Mesendoderm (in vitro differentiated cells): ENCODE results near the gene ERICH4.

Experiments
- DNase-seq: peaks from one replicate; pipeline ENCODE4 v3.0.0; 2013
- H2AK5ac ChIP-seq: 2 replicates; pipeline ENCODE4 v1.6.1; 2013; ENCODE audit warnings: low read length, inconsistent platforms
- H2BK120ac ChIP-seq: 2 replicates; pipeline ENCODE4 v1.6.1; 2013; ENCODE audit warnings: low read depth, mild to moderate bottlenecking, low read length, moderate library complexity, mixed read lengths
- H2BK15ac ChIP-seq: replicated peaks from 2 replicates; pipeline ENCODE4 v1.6.1; 2013; ENCODE audit warnings: low read depth, mild to moderate bottlenecking, moderate library complexity
- H2BK5ac ChIP-seq: 2 replicates; pipeline ENCODE4 v1.6.1; 2013; ENCODE audit warnings: low read length, inconsistent platforms
- H3K18ac ChIP-seq: 2 replicates; pipeline ENCODE4 v1.6.1; 2013; ENCODE audit warnings: mild to moderate bottlenecking, low read length, mixed read lengths
- H3K23ac ChIP-seq: one replicate; pipeline ENCODE4 v1.6.1; 2013; ENCODE audit warnings: low read length
- H3K27ac ChIP-seq: 2 replicates; pipeline ENCODE4 v1.5.1; 2013; ENCODE audit warnings: low read depth, mild to moderate bottlenecking, inconsistent platforms, low read length, moderate library complexity
- H3K27me3 ChIP-seq: 2 replicates; pipeline ENCODE4 v1.6.1; 2013; ENCODE audit warnings: low read length, control low read depth, mild to moderate bottlenecking, inconsistent platforms; ENCODE audit not compliant: insufficient read depth, poor library complexity
- H3K36me3 ChIP-seq: 2 replicates; pipeline ENCODE4 v1.6.1; 2013; ENCODE audit warnings: low read length, inconsistent platforms; ENCODE audit not compliant: control insufficient read depth, insufficient read depth
- H3K4ac ChIP-seq: one replicate; pipeline ENCODE4 v1.6.1; 2013; ENCODE audit warnings: low read depth, mild to moderate bottlenecking, low read length, moderate library complexity
- H3K4me1 ChIP-seq: 2 replicates; pipeline ENCODE4 v1.6.1; 2013; ENCODE audit warnings: low read depth, low read length, inconsistent platforms; ENCODE audit not compliant: control insufficient read depth
- H3K4me2 ChIP-seq: 2 replicates; pipeline ENCODE4 v1.6.1; 2013; ENCODE audit warnings: low read length
- H3K4me3 ChIP-seq: 2 replicates; pipeline ENCODE4 v1.5.1; 2013; ENCODE audit warnings: mild to moderate bottlenecking, low read length
- H3K56ac ChIP-seq: one replicate; pipeline ENCODE4 v1.6.1; 2013; ENCODE audit warnings: low read length
- H3K79me1 ChIP-seq: 2 replicates; pipeline ENCODE4 v1.6.1; 2013; ENCODE audit warnings: low read length, inconsistent platforms
- H3K79me2 ChIP-seq: 2 replicates; pipeline ENCODE4 v1.6.1; 2013; ENCODE audit warnings: mild to moderate bottlenecking, low read length; ENCODE audit not compliant: control insufficient read depth, insufficient read depth
- H3K9ac ChIP-seq: 2 replicates; pipeline ENCODE4 v1.6.1; 2013; ENCODE audit warnings: low read length, inconsistent platforms
- H4K5ac ChIP-seq: one replicate; pipeline ENCODE4 v1.6.1; 2013; ENCODE audit warnings: low read length
- H4K8ac ChIP-seq: one replicate; pipeline ENCODE4 v1.6.1; 2013; ENCODE audit warnings: low read depth, mild to moderate bottlenecking, control low read depth, low read length, moderate library complexity
- WGBS: extraction: QIAGEN DNeasy Blood & Tissue Kit; methylation state at CpG from one replicate; pipeline ENCODE4 v1.1.7; 2013; ENCODE audit warnings: low lambda C conversion rate, missing lambda C conversion rate; ENCODE audit not compliant: insufficient coverage; ENCODE audit errors: extremely low coverage; 5-methylcytosine and 5-hydroxymethylcytosine counted together

Gene ERICH4

GRCh38 chr19:41427647-41428480, 15.1 kb upstream of the ERICH4 start:
- Histone ChIP-seq H4K5ac (no peak overlapping the region), H3K4ac (peak overlapping the region; percentile 9), H3K36me3 (peaks cover 5% of the 10 kb centered on the region), H2BK5ac (peak overlapping the region; percentile 55), H3K4me1 (peaks cover 3% of the 10 kb centered on the region), H3K9ac (peak overlapping the region; percentile 72), H3K27ac (peak overlapping the region; percentile 81), H3K23ac (no peak overlapping the region), H3K4me3 (peak overlapping the region; percentile 3), H3K27me3 (no peaks in the 10 kb centered on the region), H3K56ac (peak overlapping the region; percentile 93), H2BK120ac (peak overlapping the region; percentile 46), H2AK5ac (no peak overlapping the region), H2BK15ac (no peak overlapping the region), H3K4me2 (peak overlapping the region; percentile 84), H3K18ac (peak overlapping the region; percentile 64), H4K8ac (no peak overlapping the region), H3K79me2 (no peaks in the 10 kb centered on the region), H3K79me1 (peaks cover 4% of the 10 kb centered on the region)
- no CpG with 5 or more reads among the region's 23 CpGs for WGBS
- peak; percentile 68 for DNase-seq

GRCh38 chr19:41428481-41428859, 14.5 kb upstream of the ERICH4 start:
- Histone ChIP-seq H3K4me2 (peak overlapping the region; percentile 84), H3K4me3 (no peak overlapping the region), H2BK5ac (no peak overlapping the region), H4K5ac (no peak overlapping the region), H2BK15ac (no peak overlapping the region), H2BK120ac (no peak overlapping the region), H4K8ac (no peak overlapping the region), H3K79me2 (no peaks in the 10 kb centered on the region), H3K36me3 (peaks cover 5% of the 10 kb centered on the region), H3K23ac (no peak overlapping the region), H3K4ac (peak overlapping the region; percentile 9), H3K18ac (no peak overlapping the region), H3K27me3 (no peaks in the 10 kb centered on the region), H3K9ac (peak overlapping the region; percentile 72), H3K27ac (no peak overlapping the region), H3K56ac (peak overlapping the region; percentile 93), H3K79me1 (peaks cover 4% of the 10 kb centered on the region), H2AK5ac (no peak overlapping the region), H3K4me1 (peaks cover 3% of the 10 kb centered on the region)
- WGBS = no CpG with 5 or more reads among the region's 1 CpG
- no peak for DNase-seq

- H3K27ac ChIP-seq = no peak overlapping the region
- H3K23ac ChIP-seq = no peak overlapping the region
- no peak overlapping the region for H3K4me2 ChIP-seq
- H3K4ac ChIP-seq = no peak overlapping the region
- H3K27me3 ChIP-seq = no peaks in the 10 kb centered on the region
- H4K8ac ChIP-seq = no peak overlapping the region
- no peak for DNase-seq
- no peak overlapping the region for H3K9ac ChIP-seq
- H3K4me3 ChIP-seq = no peak overlapping the region
- H3K36me3 ChIP-seq = peaks cover 5% of the 10 kb centered on the region
- H3K79me2 ChIP-seq = no peaks in the 10 kb centered on the region
- no peak overlapping the region for H2AK5ac ChIP-seq
- H3K18ac ChIP-seq = no peak overlapping the region
- H3K56ac ChIP-seq = no peak overlapping the region
- peaks cover 3% of the 10 kb centered on the region for H3K4me1 ChIP-seq
- H2BK15ac ChIP-seq = no peak overlapping the region
- H4K5ac ChIP-seq = no peak overlapping the region
- no peak overlapping the region for H2BK5ac ChIP-seq
- no CpG with 5 or more reads among the region's 6 CpGs for WGBS
- no peak overlapping the region for H2BK120ac ChIP-seq
- H3K79me1 ChIP-seq = no peaks in the 10 kb centered on the region
Observed at GRCh38 chr19:41430922-41431321, 12.0 kb upstream of the ERICH4 start.

GRCh38 chr19:41431426-41432386, 11.2 kb upstream of the ERICH4 start:
- Histone ChIP-seq H3K4ac (no peak overlapping the region), H2BK120ac (no peak overlapping the region), H3K56ac (peak overlapping the region; percentile 34), H4K5ac (no peak overlapping the region), H2AK5ac (no peak overlapping the region), H3K4me1 (peaks cover 3% of the 10 kb centered on the region), H3K18ac (no peak overlapping the region), H3K4me3 (no peak overlapping the region), H3K36me3 (peaks cover 5% of the 10 kb centered on the region), H3K27ac (no peak overlapping the region), H3K4me2 (no peak overlapping the region), H3K23ac (no peak overlapping the region), H3K27me3 (no peaks in the 10 kb centered on the region), H3K79me1 (no peaks in the 10 kb centered on the region), H4K8ac (no peak overlapping the region), H3K9ac (no peak overlapping the region), H2BK15ac (no peak overlapping the region), H2BK5ac (no peak overlapping the region), H3K79me2 (no peaks in the 10 kb centered on the region)
- no CpG with 5 or more reads among the region's 23 CpGs for WGBS
- peak; percentile 48 for DNase-seq

DNA sequence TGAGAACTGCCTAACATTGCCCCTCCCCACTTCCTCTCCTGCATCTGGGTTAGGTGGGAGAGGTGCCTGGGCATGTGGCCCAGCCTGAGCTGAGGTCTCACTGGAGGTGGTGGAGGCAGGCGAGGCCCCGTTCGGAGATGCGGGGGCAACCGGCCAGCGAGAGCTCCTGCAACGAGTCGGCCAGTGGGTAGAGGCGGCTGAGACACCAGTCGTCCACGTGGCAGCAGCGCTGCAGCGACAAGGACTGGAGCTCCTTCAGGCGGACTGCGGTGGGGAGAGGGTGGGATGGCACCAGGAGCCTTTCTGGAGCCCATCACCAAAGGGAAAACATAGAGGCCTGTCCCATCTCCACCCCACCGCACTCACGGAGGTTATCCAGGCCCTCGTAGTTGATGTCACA, 9.8 kb upstream of the ERICH4 start:
- Histone ChIP-seq H3K27me3 (no peaks in the 10 kb centered on the region), H3K4me1 (peaks cover 3% of the 10 kb centered on the region), H3K4ac (no peak overlapping the region), H2BK120ac (no peak overlapping the region), H3K79me2 (no peaks in the 10 kb centered on the region), H3K4me3 (no peak overlapping the region), H3K56ac (no peak overlapping the region), H3K79me1 (peaks cover 2% of the 10 kb centered on the region), H4K5ac (no peak overlapping the region), H3K27ac (no peak overlapping the region), H3K36me3 (peaks cover 6% of the 10 kb centered on the region), H2BK5ac (no peak overlapping the region), H2BK15ac (no peak overlapping the region), H3K4me2 (no peak overlapping the region), H3K18ac (no peak overlapping the region), H3K9ac (no peak overlapping the region), H3K23ac (no peak overlapping the region), H4K8ac (no peak overlapping the region), H2AK5ac (no peak overlapping the region)
- WGBS = no CpG with 5 or more reads among the region's 18 CpGs
- no peak for DNase-seq
